HepG2 (cell line): ENCODE measurements around the gene TDP2. TPM values are rescaled to one million over a fixed set of nuclear protein-coding genes. Genes with fewer than 3 reads are reported as not detected.

Source experiments
- KAT8 ChIP-seq: IDR thresholded peaks from 2 replicates; pipeline ENCODE4 v1.6.1; 2016; ENCODE audit warnings: missing genetic modification reagents, missing compliant biosample characterization
- polyA plus RNA-seq, 8 experiments: library from polyadenylated mRNA; depleted of rRNA in 3 of 8; stranded (reverse) in 7 of 8; unstranded in 1 of 8; fragments of >200 nt; fragmentation: Illumina TruSeq in 4 of 8; extraction: Trizol in 4 of 8; gene quantifications; 2 replicates each; pipeline versions ENCODE4 v1.2.1 to v1.2.3, GENCODE V29; 2011 to 2016; ENCODE audit warnings: low read depth in 4 of 8, missing spikeins in 1 of 8, mixed read lengths in 1 of 8; ENCODE audit not compliant: insufficient read depth in 1 of 8
- total RNA-seq, 5 experiments: library from RNA; depleted of rRNA; stranded (reverse); fragments of >200 nt; fragmentation: Illumina TruSeq; extraction: Trizol; gene quantifications; 2 replicates each; pipeline ENCODE4 v1.2.3, GENCODE V29; 2016; ENCODE audit warnings: low read depth in 1 of 5
- TF ChIP-seq, protein P1 (sequence below), 2 experiments: sonication (generic) in 1 of 2; formaldehyde crosslinking in 1 of 2; IDR thresholded peaks; 2 replicates each; pipeline versions ENCODE4 v1.4.0 to v1.6.1; 2018 to 2020; ENCODE audit warnings: missing genetic modification reagents in 2 of 2, borderline replicate concordance in 1 of 2, low read depth in 1 of 2, mild to moderate bottlenecking in 1 of 2, missing biosample characterization in 1 of 2
- TF ChIP-seq, protein P2 (sequence below), 2 experiments: fragments of 450-650 bp in 1 of 2; sonication (generic) in 1 of 2; formaldehyde crosslinking in 1 of 2; IDR thresholded peaks; 2 replicates each; pipeline versions ENCODE4 v1.6.1 to v1.8.0; 2016 to 2022; ENCODE audit warnings: antibody characterized with exemption in 1 of 2, mild to moderate bottlenecking in 1 of 2, missing genetic modification reagents in 1 of 2

The TDP2 gene
- total and polyA plus RNA-seq, 2 of the 13 experiments (the other 11 are each of a cell fraction or from before 2014, with no cell fraction given), result 30.5 to 42.6 TPM

DNA sequence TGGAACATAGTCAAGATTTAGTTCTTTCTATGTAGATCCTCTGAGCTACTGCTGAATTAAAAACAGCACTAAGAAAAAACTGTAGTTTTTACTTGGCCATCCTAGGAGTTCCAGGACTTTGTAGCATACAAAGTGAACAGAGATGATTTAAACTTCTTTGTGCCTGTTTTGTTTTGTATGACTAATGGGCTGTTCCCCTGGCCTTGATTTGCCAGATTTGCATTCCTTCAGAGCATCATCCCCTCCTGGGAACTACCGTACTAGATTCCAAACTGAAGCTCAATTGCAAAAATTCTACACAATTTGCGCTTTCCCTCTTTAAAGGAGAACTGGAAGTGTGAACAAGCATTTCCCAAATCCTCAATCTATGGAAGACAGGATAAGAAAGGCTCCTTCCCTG is 23.3 kb upstream of the TDP2 start (continued):
- TF ChIP-seq, protein P1, sequence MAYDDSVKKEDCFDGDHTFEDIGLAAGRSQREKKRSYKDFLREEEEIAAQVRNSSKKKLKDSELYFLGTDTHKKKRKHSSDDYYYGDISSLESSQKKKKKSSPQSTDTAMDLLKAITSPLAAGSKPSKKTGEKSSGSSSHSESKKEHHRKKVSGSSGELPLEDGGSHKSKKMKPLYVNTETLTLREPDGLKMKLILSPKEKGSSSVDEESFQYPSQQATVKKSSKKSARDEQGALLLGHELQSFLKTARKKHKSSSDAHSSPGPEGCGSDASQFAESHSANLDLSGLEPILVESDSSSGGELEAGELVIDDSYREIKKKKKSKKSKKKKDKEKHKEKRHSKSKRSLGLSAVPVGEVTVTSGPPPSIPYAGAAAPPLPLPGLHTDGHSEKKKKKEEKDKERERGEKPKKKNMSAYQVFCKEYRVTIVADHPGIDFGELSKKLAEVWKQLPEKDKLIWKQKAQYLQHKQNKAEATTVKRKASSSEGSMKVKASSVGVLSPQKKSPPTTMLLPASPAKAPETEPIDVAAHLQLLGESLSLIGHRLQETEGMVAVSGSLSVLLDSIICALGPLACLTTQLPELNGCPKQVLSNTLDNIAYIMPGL (CRISPR knock-in tag; IDR thresholded peaks at IDR 0.05; ENCODE audit: borderline replicate concordance in 1 of 2, low read depth in 1 of 2), result no peak
- TF ChIP-seq, protein P2, sequence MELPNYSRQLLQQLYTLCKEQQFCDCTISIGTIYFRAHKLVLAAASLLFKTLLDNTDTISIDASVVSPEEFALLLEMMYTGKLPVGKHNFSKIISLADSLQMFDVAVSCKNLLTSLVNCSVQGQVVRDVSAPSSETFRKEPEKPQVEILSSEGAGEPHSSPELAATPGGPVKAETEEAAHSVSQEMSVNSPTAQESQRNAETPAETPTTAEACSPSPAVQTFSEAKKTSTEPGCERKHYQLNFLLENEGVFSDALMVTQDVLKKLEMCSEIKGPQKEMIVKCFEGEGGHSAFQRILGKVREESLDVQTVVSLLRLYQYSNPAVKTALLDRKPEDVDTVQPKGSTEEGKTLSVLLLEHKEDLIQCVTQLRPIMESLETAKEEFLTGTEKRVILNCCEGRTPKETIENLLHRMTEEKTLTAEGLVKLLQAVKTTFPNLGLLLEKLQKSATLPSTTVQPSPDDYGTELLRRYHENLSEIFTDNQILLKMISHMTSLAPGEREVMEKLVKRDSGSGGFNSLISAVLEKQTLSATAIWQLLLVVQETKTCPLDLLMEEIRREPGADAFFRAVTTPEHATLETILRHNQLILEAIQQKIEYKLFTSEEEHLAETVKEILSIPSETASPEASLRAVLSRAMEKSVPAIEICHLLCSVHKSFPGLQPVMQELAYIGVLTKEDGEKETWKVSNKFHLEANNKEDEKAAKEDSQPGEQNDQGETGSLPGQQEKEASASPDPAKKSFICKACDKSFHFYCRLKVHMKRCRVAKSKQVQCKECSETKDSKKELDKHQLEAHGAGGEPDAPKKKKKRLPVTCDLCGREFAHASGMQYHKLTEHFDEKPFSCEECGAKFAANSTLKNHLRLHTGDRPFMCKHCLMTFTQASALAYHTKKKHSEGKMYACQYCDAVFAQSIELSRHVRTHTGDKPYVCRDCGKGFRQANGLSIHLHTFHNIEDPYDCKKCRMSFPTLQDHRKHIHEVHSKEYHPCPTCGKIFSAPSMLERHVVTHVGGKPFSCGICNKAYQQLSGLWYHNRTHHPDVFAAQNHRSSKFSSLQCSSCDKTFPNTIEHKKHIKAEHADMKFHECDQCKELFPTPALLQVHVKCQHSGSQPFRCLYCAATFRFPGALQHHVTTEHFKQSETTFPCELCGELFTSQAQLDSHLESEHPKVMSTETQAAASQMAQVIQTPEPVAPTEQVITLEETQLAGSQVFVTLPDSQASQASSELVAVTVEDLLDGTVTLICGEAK (IDR thresholded peaks at IDR 0.05), result no peak
- TF ChIP-seq, protein P2 (CRISPR knock-in tag; IDR thresholded peaks at IDR 0.05), result no peak
- TF ChIP-seq KAT8, result no peak
